NCI-H2029 (cell line): ENCODE results near the gene EYS.
"Not testable (repeated sequence)": the region's sequence is repeated elsewhere in the genome, so short reads cannot be mapped to it uniquely, and the experiment has no call there.

ENCODE experiments used
- DNase-seq: peaks from one replicate; lab custom pipeline; 2025; lab: John Stamatoyannopoulos, UW

The EYS gene

GRCh38 chr6:65088575-65088974 lies 618.5 kb downstream of the EYS start:
- DNase-seq = no peak

- no peak for DNase-seq
Measured at GRCh38 chr6:65081756-65082155, 625.3 kb downstream of the EYS start.

- DNase-seq = no peak
Measured at GRCh38 chr6:65075705-65076230, 631.3 kb downstream of the EYS start.

- DNase-seq = no peak
Measured at GRCh38 chr6:65072500-65072899, 634.5 kb downstream of the EYS start.

- DNase-seq = no peak
Measured at GRCh38 chr6:65071480-65071879, 635.5 kb downstream of the EYS start.

GRCh38 chr6:65064844-65065243 lies 642.2 kb downstream of the EYS start:
- no peak for DNase-seq

- DNase-seq = no peak
Measured at GRCh38 chr6:65059568-65059967, 647.5 kb downstream of the EYS start.

- no peak for DNase-seq
Measured at GRCh38 chr6:65055545-65055944, 651.5 kb downstream of the EYS start.

- DNase-seq = no peak
Measured at GRCh38 chr6:65052626-65053025, 654.4 kb downstream of the EYS start.

GRCh38 chr6:65045801-65046200 lies 661.2 kb downstream of the EYS start:
- DNase-seq = no peak

GRCh38 chr6:65014006-65014405 lies 693.0 kb downstream of the EYS start:
- DNase-seq = no peak

GRCh38 chr6:65006788-65007187 lies 700.2 kb downstream of the EYS start:
- no peak for DNase-seq

- no peak for DNase-seq
Measured at GRCh38 chr6:65004283-65004682, 702.7 kb downstream of the EYS start.

- not testable (repeated sequence) for DNase-seq
Measured at GRCh38 chr6:65002882-65003281, 704.1 kb downstream of the EYS start.

GRCh38 chr6:65000815-65001214 lies 706.2 kb downstream of the EYS start:
- DNase-seq = no peak

- DNase-seq = no peak
Measured at GRCh38 chr6:64998204-64998603, 708.8 kb downstream of the EYS start.

- DNase-seq = no peak
Measured at GRCh38 chr6:64996301-64996700, 710.7 kb downstream of the EYS start.

- DNase-seq = no peak
Measured at GRCh38 chr6:64990652-64991304, 716.2 kb downstream of the EYS start.

- DNase-seq = no peak
Measured at GRCh38 chr6:64988148-64988547, 718.9 kb downstream of the EYS start.

GRCh38 chr6:64987066-64987465 lies 720.0 kb downstream of the EYS start:
- no peak for DNase-seq

GRCh38 chr6:64985726-64986125 lies 721.3 kb downstream of the EYS start:
- DNase-seq = no peak

- DNase-seq = no peak
Measured at GRCh38 chr6:64984948-64985347, 722.1 kb downstream of the EYS start.

GRCh38 chr6:64983089-64983488 lies 723.9 kb downstream of the EYS start:
- no peak for DNase-seq

- DNase-seq = no peak
Measured at GRCh38 chr6:64973142-64973541, 733.9 kb downstream of the EYS start.
